IMR-90 (cell line): ENCODE measurements around the gene UBASH3B. TPM values are rescaled to one million over a fixed set of nuclear protein-coding genes. Genes with fewer than 3 reads are reported as not detected.

Experiments
- ATAC-seq: fragments of 200-7000 bp; cut with Tn5 transposase; 2 replicates; pipeline ENCODE4 v1.9.1; 2020; ENCODE audit warnings: low read depth, mild to moderate bottlenecking, moderate library complexity
- BruUV-seq: library from RNA; stranded (reverse); fragments of 400-500 nt; replicated peaks from 2 replicates; lab custom pipeline; 2021; lab: Mats Ljungman, UMichigan
- CTCF ChIA-PET: fragments of 300-600 bp; formaldehyde crosslinking; extraction: SDS; loops from one replicate; lab custom pipeline; 2021; ENCODE audit warnings: antibody characterized with exemption; lab: Yijun Ruan, JAX
- POLR2A ChIA-PET: fragments of 300-600 bp; sonication (Branson Sonifier 250); formaldehyde crosslinking; loops from one replicate; lab custom pipeline; 2022; ENCODE audit warnings: antibody characterized with exemption; ENCODE audit not compliant: unreplicated experiment; lab: Charles Lee
- DNase-seq: peaks from one replicate; pipeline ENCODE4 v3.0.0; 2013
- H2AFZ ChIP-seq: replicated peaks from 2 replicates; pipeline ENCODE3; 2013; ENCODE audit warnings: low read length, mild to moderate bottlenecking; ENCODE audit not compliant: poor library complexity
- H2AK5ac ChIP-seq: 2 replicates; pipeline ENCODE4 v1.6.1; 2013; ENCODE audit warnings: low read depth, low read length, inconsistent platforms
- H2AK9ac ChIP-seq: replicated peaks from 2 replicates; pipeline ENCODE3; 2013; ENCODE audit warnings: mild to moderate bottlenecking, low read depth, low read length, moderate library complexity; ENCODE audit not compliant: poor library complexity
- H2BK120ac ChIP-seq: 2 replicates; pipeline ENCODE4 v1.6.1; 2013; ENCODE audit warnings: low read depth, low read length, inconsistent platforms
- H2BK15ac ChIP-seq: 3 replicates; pipeline ENCODE4 v1.6.1; 2013; ENCODE audit warnings: low read depth, low read length, inconsistent platforms
- H2BK20ac ChIP-seq: 2 replicates; pipeline ENCODE4 v1.6.1; 2013; ENCODE audit warnings: low read depth, mild to moderate bottlenecking, inconsistent platforms, low read length, moderate library complexity
- H2BK5ac ChIP-seq: 2 replicates; pipeline ENCODE4 v1.6.1; 2013; ENCODE audit warnings: mild to moderate bottlenecking, low read depth, low read length, inconsistent platforms; ENCODE audit not compliant: poor library complexity, severe bottlenecking
- H3K14ac ChIP-seq: replicated peaks from 2 replicates; pipeline ENCODE4 v1.6.1; 2013; ENCODE audit warnings: low read depth, low read length, inconsistent platforms
- H3K18ac ChIP-seq: 2 replicates; pipeline ENCODE4 v1.6.1; 2013; ENCODE audit warnings: low read depth, low read length, control low read depth
- H3K23ac ChIP-seq: 2 replicates; pipeline ENCODE4 v1.6.1; 2013; ENCODE audit warnings: low read depth, low read length, inconsistent platforms
- H3K27ac ChIP-seq: 2 replicates; pipeline ENCODE4 v1.5.1; 2013; ENCODE audit warnings: mild to moderate bottlenecking, control low read depth, low read length; ENCODE audit not compliant: insufficient read depth
- H3K27me3 ChIP-seq: 2 replicates; pipeline ENCODE4 v1.6.1; 2013; ENCODE audit warnings: low read length; ENCODE audit not compliant: control insufficient read depth, insufficient read depth
- H3K36me3 ChIP-seq: 2 replicates; pipeline ENCODE4 v1.6.1; 2013; ENCODE audit warnings: low read length, mixed read lengths; ENCODE audit not compliant: control insufficient read depth, insufficient read depth
- H3K4ac ChIP-seq: 2 replicates; pipeline ENCODE4 v1.6.1; 2013; ENCODE audit warnings: low read depth, low read length, inconsistent platforms
- H3K4me1 ChIP-seq: 2 replicates; pipeline ENCODE4 v1.6.1; 2013; ENCODE audit warnings: low read length, mixed read lengths; ENCODE audit not compliant: control insufficient read depth, insufficient read depth
- H3K4me2 ChIP-seq: 2 replicates; pipeline ENCODE4 v1.6.1; 2013; ENCODE audit warnings: low read depth, mild to moderate bottlenecking, control low read depth, low read length, moderate library complexity
- H3K4me3 ChIP-seq: 2 replicates; pipeline ENCODE4 v1.5.1; 2013; ENCODE audit warnings: low read depth, mild to moderate bottlenecking, control low read depth, low read length, moderate library complexity; ENCODE audit not compliant: insufficient read depth
- H3K56ac ChIP-seq: 2 replicates; pipeline ENCODE4 v1.6.1; 2013; ENCODE audit warnings: low read length, inconsistent platforms; ENCODE audit not compliant: insufficient read depth; ENCODE audit errors: extremely low read depth
- H3K79me1 ChIP-seq, 2 experiments: 2 replicates each; pipeline ENCODE4 v1.6.1; 2013; ENCODE audit warnings: low read length in 2 of 2, inconsistent platforms in 1 of 2, low read depth in 1 of 2
- H3K9ac ChIP-seq: 2 replicates; pipeline ENCODE4 v1.6.1; 2013; ENCODE audit warnings: low read depth, low read length, control low read depth
- H3K9me1 ChIP-seq: 2 replicates; pipeline ENCODE4 v1.6.1; 2013; ENCODE audit warnings: low read length, inconsistent platforms; ENCODE audit not compliant: insufficient read depth
- H3K9me3 ChIP-seq: 2 replicates; pipeline ENCODE4 v1.6.1; 2013; ENCODE audit warnings: low read length; ENCODE audit not compliant: control insufficient read depth, insufficient read depth
- H4K20me1 ChIP-seq: 2 replicates; pipeline ENCODE4 v1.6.1; 2013; ENCODE audit warnings: low read length, inconsistent platforms; ENCODE audit not compliant: insufficient read depth
- H4K5ac ChIP-seq: 2 replicates; pipeline ENCODE4 v1.6.1; 2013; ENCODE audit warnings: mild to moderate bottlenecking, low read depth, low read length, control low read depth
- H4K8ac ChIP-seq, 2 experiments: 2 replicates each; pipeline ENCODE4 v1.6.1; 2013; ENCODE audit warnings: low read depth in 2 of 2, low read length in 2 of 2, control low read depth in 1 of 2, inconsistent platforms in 1 of 2
- H4K91ac ChIP-seq: 2 replicates; pipeline ENCODE4 v1.6.1; 2013; ENCODE audit warnings: low read depth, low read length, inconsistent platforms; ENCODE audit not compliant: insufficient read depth
- CEBPB ChIP-seq: IDR thresholded peaks from 2 replicates; pipeline ENCODE4 v1.6.1; 2012; ENCODE audit warnings: low read depth, low read length, improper control_type of control experiment
- CHD1 ChIP-seq: IDR thresholded peaks from 2 replicates; pipeline ENCODE4 v1.6.1; 2012; ENCODE audit warnings: low read depth, low read length, improper control_type of control experiment
- MAZ ChIP-seq: IDR thresholded peaks from 2 replicates; pipeline ENCODE4 v1.6.1; 2012; ENCODE audit warnings: low read depth, mild to moderate bottlenecking, low read length, improper control_type of control experiment, moderate library complexity, borderline replicate concordance
- MXI1 ChIP-seq: IDR thresholded peaks from 2 replicates; pipeline ENCODE4 v1.6.1; 2012; ENCODE audit warnings: low read depth, mild to moderate bottlenecking, low read length, moderate library complexity, borderline replicate concordance
- NFE2L2 ChIP-seq: fragments of 150-350 bp; IDR thresholded peaks from 2 replicates; pipeline ENCODE4 v1.6.1; 2016; ENCODE audit warnings: low read depth, mild to moderate bottlenecking, low read length
- RAD21 ChIP-seq: IDR thresholded peaks from 2 replicates; pipeline ENCODE4 v1.6.1; 2012; ENCODE audit warnings: low read length, improper control_type of control experiment
- RCOR1 ChIP-seq: IDR thresholded peaks from 2 replicates; pipeline ENCODE4 v1.6.1; 2012; ENCODE audit warnings: mild to moderate bottlenecking, low read length, improper control_type of control experiment; ENCODE audit not compliant: insufficient replicate concordance
- SMC3 ChIP-seq: fragments of 150-350 bp; IDR thresholded peaks from 2 replicates; pipeline ENCODE4 v1.6.1; 2016; ENCODE audit warnings: low read depth, mild to moderate bottlenecking, antibody characterized with exemption, low read length, moderate library complexity
- WGBS, 2 experiments: methylation state at CpG; one replicate each; pipeline versions ENCODE4 v1.1.5 to v1.1.7; 2013; ENCODE audit warnings: missing lambda C conversion rate in 2 of 2; ENCODE audit not compliant: insufficient read length in 1 of 2; ENCODE audit errors: extremely low coverage in 2 of 2; 5-methylcytosine and 5-hydroxymethylcytosine counted together
- dilution Hi-C: fragments of 300-500 bp; cut with HindIII; formaldehyde crosslinking; loops from one replicate; pipeline ENCODE4 v1.14.3; 2018; ENCODE audit warnings: low sequenced_read_pairs; ENCODE audit not compliant: unreplicated experiment
- in situ Hi-C: fragments of 300-500 bp; cut with MboI; formaldehyde crosslinking; loops from 3 replicates; pipeline ENCODE4 v1.14.3; 2019; ENCODE audit warnings: low sequenced_read_pairs, inconsistent platforms, mixed read lengths
- intact Hi-C: fragments of 100-400 bp; cut with micrococcal nuclease; formaldehyde crosslinking; loops from 2 replicates; pipeline ENCODE4 v1.10.0; 2022
- polyA plus RNA-seq, 3 experiments: library from polyadenylated mRNA; depleted of rRNA; stranded (reverse); fragments of >200 nt; gene quantifications; 2 replicates each; pipeline ENCODE4 v1.2.3, GENCODE V29; 2012; ENCODE audit warnings: low replicate concordance in 1 of 3
- total RNA-seq: library from RNA; depleted of rRNA; stranded (reverse); fragments of >200 nt; gene quantifications from 2 replicates; pipeline ENCODE4 v1.2.3, GENCODE V29; 2012

The UBASH3B gene
- total and polyA plus RNA-seq, 2 of the 4 experiments (the other 2 are of a cell fraction) = 27.2 to 48.0 TPM

DNA sequence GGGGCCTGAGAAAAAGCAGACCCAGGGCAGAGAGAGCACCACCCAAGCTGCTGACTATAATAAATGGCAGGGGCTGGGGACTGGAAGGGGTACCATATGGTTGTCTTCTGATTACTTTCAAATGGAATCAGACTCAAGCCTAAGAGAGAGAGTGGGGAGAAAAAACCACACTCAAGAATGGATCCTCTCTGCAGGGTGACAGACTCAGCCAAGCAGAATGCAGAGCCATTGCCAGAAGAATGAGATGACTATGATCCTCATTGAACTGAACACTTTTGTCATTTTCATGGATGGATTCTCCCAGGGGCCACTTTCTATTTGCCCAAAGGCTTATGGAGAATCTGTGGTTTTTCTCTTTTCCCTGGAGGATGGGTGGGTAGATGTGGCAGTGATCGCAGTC is 8.7 kb downstream of the UBASH3B start:
- H2BK120ac ChIP-seq = peak overlapping the region; percentile 47; the same call in 1 of the 2 replicates
- H4K8ac ChIP-seq = 0 out of 4 replicates have a peak overlapping the region, but pooled peaks of 1 of the 2 experiments have one; percentile 37
- ATAC-seq = peak; percentile 12; the same call in 1 of the 2 replicates
- H3K14ac ChIP-seq = peak overlapping the region; percentile 36
- no peak overlapping the region for H3K4me2 ChIP-seq
- H3K27ac ChIP-seq = no peak overlapping the region
- peak overlapping the region; percentile 8; the same call in 1 of the 2 replicates for H3K18ac ChIP-seq
- peak; percentile 57 for DNase-seq
- peak overlapping the region; percentile 37; the same call in 1 of the 3 replicates for H2BK15ac ChIP-seq
- intact Hi-C loops (no loop called here), dilution Hi-C loops (no loop called here), in situ Hi-C loops (no loop called here)
- peak overlapping the region; percentile 48; the same call in 1 of the 2 replicates for H3K4ac ChIP-seq
- no peak overlapping the region for H2BK20ac ChIP-seq
- peak overlapping the region; percentile 19 for H2BK5ac ChIP-seq
- no CpG with 5 or more reads among the region's 1 CpG for WGBS, 2 experiments
- peaks cover 4% of the 10 kb centered on the region; the same call in 1 of the 2 replicates for H3K36me3 ChIP-seq
- H3K4me1 ChIP-seq = peaks cover 32% of the 10 kb centered on the region
- H2AFZ ChIP-seq = no peak overlapping the region
- peaks cover 24 to 91% of the 10 kb centered on the region in 2 experiments for H3K79me1 ChIP-seq
- H4K91ac ChIP-seq = no peak overlapping the region
- H3K56ac ChIP-seq = no peak overlapping the region
- no TSS peak for BruUV-seq
- H4K20me1 ChIP-seq = peaks cover 46% of the 10 kb centered on the region
- H3K9me3 ChIP-seq = peaks cover 2% of the 10 kb centered on the region
- H3K27me3 ChIP-seq = no peaks in the 10 kb centered on the region
- TF ChIP-seq MAZ (no peak), NFE2L2 (no peak), CHD1 (no peak), RAD21 (no peak), SMC3 (no peak), MXI1 (no peak), RCOR1 (no peak), CEBPB (no peak)
- H2AK9ac ChIP-seq = no peak overlapping the region
- ChIA-PET CTCF (no interaction called here), POLR2A (no interaction called here)
- H4K5ac ChIP-seq = no peak overlapping the region
- peaks cover 32% of the 10 kb centered on the region for H3K9me1 ChIP-seq
- H3K4me3 ChIP-seq = no peak overlapping the region
- no peak overlapping the region for H3K23ac ChIP-seq
- H2AK5ac ChIP-seq = 0 out of 2 replicates have a peak overlapping the region, but pooled peaks have one; percentile 89
- H3K9ac ChIP-seq = no peak overlapping the region
